SK-N-SH (cell line): ENCODE results near the gene ADCY1. TPM values are rescaled to one million over a fixed set of nuclear protein-coding genes. Genes with fewer than 3 reads are reported as not detected.

ENCODE experiments used
- CTCF ChIA-PET: fragments of 300-600, 350-600 bp; formaldehyde crosslinking; extraction: SDS; loops from one replicate; lab custom pipeline; 2021; lab: Yijun Ruan, JAX
- POLR2A ChIA-PET: fragments of 350-600 bp; sonication (Branson Sonifier 250); formaldehyde crosslinking; extraction: SDS; loops from one replicate; lab custom pipeline; 2020; ENCODE audit warnings: antibody characterized with exemption, inconsistent platforms; lab: Yijun Ruan, JAX
- DNase-seq: peaks from one replicate; pipeline ENCODE4 v3.0.0; 2012
- H2AFZ ChIP-seq: fragments of 200-600 bp; sonication (generic); 2 replicates; pipeline ENCODE4 v1.8.1; 2016; ENCODE audit warnings: antibody characterized with exemption, mild to moderate bottlenecking, low read depth
- H3F3A ChIP-seq: fragments of 200-600 bp; sonication (generic); replicated peaks from 2 replicates; pipeline ENCODE3; 2016; ENCODE audit warnings: antibody characterized with exemption, mild to moderate bottlenecking; ENCODE audit not compliant: insufficient read depth
- H3K27ac ChIP-seq, 2 experiments: fragments of 200-500 bp in 1 of 2; fragments of 200-600 bp in 1 of 2; sonication (Bioruptor generic) in 1 of 2; sonication (generic), shearing (Covaris generic) in 1 of 2; 2 replicates each; pipeline versions ENCODE4 v1.5.1 to v1.6.1; 2014 to 2016; ENCODE audit warnings: low read depth in 2 of 2, inconsistent platforms in 1 of 2, low read length in 1 of 2, mild to moderate bottlenecking in 1 of 2, mixed read lengths in 1 of 2
- H3K27me3 ChIP-seq: fragments of 200-600 bp; sonication (generic), shearing (Covaris generic); 2 replicates; pipeline ENCODE4 v1.6.1; 2016; ENCODE audit warnings: mixed run types; ENCODE audit not compliant: insufficient read depth
- H3K36me3 ChIP-seq, 2 experiments: fragments of 200-500 bp in 1 of 2; fragments of 200-600 bp in 1 of 2; sonication (Bioruptor generic) in 1 of 2; sonication (generic) in 1 of 2; replicated peaks in 1 of 2; 2 replicates each; pipeline versions ENCODE3 to v1.5.1; 2014 to 2016; ENCODE audit warnings: low read length in 1 of 2, mild to moderate bottlenecking in 1 of 2; ENCODE audit not compliant: insufficient read depth in 2 of 2, control insufficient read depth in 1 of 2
- H3K4me1 ChIP-seq, 2 experiments: fragments of 200-500 bp in 1 of 2; fragments of 200-600 bp in 1 of 2; sonication (Bioruptor generic) in 1 of 2; sonication (generic), shearing (Covaris generic) in 1 of 2; 2 replicates each; pipeline versions ENCODE4 v1.5.1 to v1.6.1; 2014 to 2016; ENCODE audit warnings: low read depth in 1 of 2, low read length in 1 of 2, mixed run types in 1 of 2; ENCODE audit not compliant: insufficient read depth in 2 of 2, control insufficient read depth in 1 of 2
- H3K4me2 ChIP-seq: fragments of 200-600 bp; sonication (generic), shearing (Covaris generic); 2 replicates; pipeline ENCODE4 v1.6.1; 2017; ENCODE audit warnings: mixed run types
- H3K4me3 ChIP-seq, 2 experiments: fragments of 200-500 bp in 1 of 2; fragments of 200-600 bp in 1 of 2; sonication (Bioruptor generic) in 1 of 2; sonication (generic), shearing (Covaris generic) in 1 of 2; 2 replicates each; pipeline versions ENCODE4 v1.5.1 to v1.8.1; 2014 to 2016; ENCODE audit warnings: low read depth in 2 of 2, inconsistent platforms in 1 of 2, low read length in 1 of 2, mild to moderate bottlenecking in 1 of 2, mixed read lengths in 1 of 2, moderate library complexity in 1 of 2
- H3K79me2 ChIP-seq: fragments of 200-600 bp; sonication (generic); 2 replicates; pipeline ENCODE4 v1.8.1; 2017; ENCODE audit warnings: mild to moderate bottlenecking; ENCODE audit not compliant: insufficient read depth
- H3K9ac ChIP-seq: fragments of 200-600 bp; sonication (generic); 2 replicates; pipeline ENCODE4 v1.6.1; 2017; ENCODE audit warnings: mixed run types
- H3K9me2 ChIP-seq: fragments of 200-600 bp; sonication (generic); 2 replicates; pipeline ENCODE4 v1.6.1; 2017; ENCODE audit warnings: mixed run types
- H3K9me3 ChIP-seq: fragments of 200-600 bp; sonication (generic); 2 replicates; pipeline ENCODE4 v1.6.1; 2017; ENCODE audit warnings: mixed run types, mild to moderate bottlenecking, moderate library complexity
- H4K20me1 ChIP-seq: fragments of 200-600 bp; sonication (generic); 2 replicates; pipeline ENCODE4 v1.6.1; 2017; ENCODE audit warnings: mild to moderate bottlenecking, mixed run types; ENCODE audit not compliant: insufficient read depth
- CHD2 ChIP-seq: fragments of 150-350 bp; IDR thresholded peaks from 2 replicates; pipeline ENCODE4 v1.6.1; 2018; ENCODE audit warnings: low read length; ENCODE audit not compliant: partially characterized antibody
- CTCF ChIP-seq: fragments of 200-600 bp; sonication (generic); IDR thresholded peaks from 2 replicates; pipeline ENCODE4 v1.6.1; 2017; ENCODE audit warnings: antibody characterized with exemption, mild to moderate bottlenecking, moderate library complexity
- GATA2 ChIP-seq: sonication (generic); formaldehyde crosslinking; IDR thresholded peaks from 2 replicates; pipeline ENCODE4 v1.5.0; 2020; ENCODE audit warnings: mild to moderate bottlenecking, missing genetic modification reagents
- JUND ChIP-seq: IDR thresholded peaks from 2 replicates; pipeline ENCODE4 v1.4.0; 2012
- MAX ChIP-seq: IDR thresholded peaks from 2 replicates; pipeline ENCODE4 v1.4.0; 2012; ENCODE audit warnings: low read depth
- MEF2A ChIP-seq: IDR thresholded peaks from 2 replicates; pipeline ENCODE4 v1.4.0; 2012; ENCODE audit warnings: low read depth, borderline replicate concordance
- PBX3 ChIP-seq: IDR thresholded peaks from 2 replicates; pipeline ENCODE4; 2012
- RAD21 ChIP-seq: IDR thresholded peaks from 2 replicates; pipeline ENCODE4 v1.6.1; 2012; ENCODE audit warnings: mild to moderate bottlenecking, low read length
- RCOR1 ChIP-seq: fragments of 150-350 bp; IDR thresholded peaks from 2 replicates; pipeline ENCODE4 v1.6.1; 2017; ENCODE audit warnings: antibody characterized with exemption, low read length
- RFX5 ChIP-seq: IDR thresholded peaks from 2 replicates; pipeline ENCODE4 v1.6.1; 2012; ENCODE audit warnings: mild to moderate bottlenecking, improper control_type of control experiment, low read length
- RXRA ChIP-seq: IDR thresholded peaks from 2 replicates; pipeline ENCODE4 v1.4.0; 2012; ENCODE audit warnings: low read depth, mild to moderate bottlenecking, borderline replicate concordance
- SIN3A ChIP-seq: IDR thresholded peaks from 2 replicates; pipeline ENCODE4 v1.6.1; 2012; ENCODE audit warnings: low read depth, mild to moderate bottlenecking, low read length, moderate library complexity, borderline replicate concordance
- SMC3 ChIP-seq: IDR thresholded peaks from 2 replicates; pipeline ENCODE4 v1.6.1; 2012; ENCODE audit warnings: low read depth, low read length, improper control_type of control experiment
- TAF1 ChIP-seq: IDR thresholded peaks from 2 replicates; pipeline ENCODE4 v1.6.1; 2012; ENCODE audit warnings: low read depth, mild to moderate bottlenecking, low read length, moderate library complexity, borderline replicate concordance
- YY1 ChIP-seq: IDR thresholded peaks from 2 replicates; pipeline ENCODE4 v1.4.0; 2012; ENCODE audit warnings: low read depth, mild to moderate bottlenecking
- ZBTB33 ChIP-seq: IDR thresholded peaks from 2 replicates; pipeline ENCODE4 v1.4.0; 2012; ENCODE audit warnings: low read depth, borderline replicate concordance
- WGBS: methylation state at CpG from one replicate; pipeline ENCODE4 v1.1.6; 2017; ENCODE audit warnings: low lambda C conversion rate; 5-methylcytosine and 5-hydroxymethylcytosine counted together
- polyA plus RNA-seq, 3 experiments: library from polyadenylated mRNA; depleted of rRNA; stranded (reverse); fragments of >200 nt; gene quantifications; 2 replicates each; pipeline ENCODE4 v1.2.3, GENCODE V29; 2012
- TF ChIP-seq, protein P1 (sequence below): fragments of 150-350 bp; IDR thresholded peaks from 2 replicates; pipeline ENCODE4 v1.6.1; 2016; ENCODE audit warnings: mild to moderate bottlenecking, low read depth, low read length
- TF ChIP-seq, protein P2 (sequence below): IDR thresholded peaks from 2 replicates; pipeline ENCODE4 v1.6.1; 2012; ENCODE audit warnings: mild to moderate bottlenecking, low read depth, low read length, moderate library complexity

Gene ADCY1
- polyA plus RNA-seq, 1 of the 3 experiments (the other 2 are of a cell fraction), result 0.16 TPM

GRCh38 chr7:45688382-45688781, 114.2 kb downstream of the ADCY1 start (continued):
- TF ChIP-seq PBX3 (no peak), SMC3 (no peak), GATA2 (no peak), SIN3A (no peak), RFX5 (no peak), RCOR1 (no peak)
- TF ChIP-seq, protein P1, sequence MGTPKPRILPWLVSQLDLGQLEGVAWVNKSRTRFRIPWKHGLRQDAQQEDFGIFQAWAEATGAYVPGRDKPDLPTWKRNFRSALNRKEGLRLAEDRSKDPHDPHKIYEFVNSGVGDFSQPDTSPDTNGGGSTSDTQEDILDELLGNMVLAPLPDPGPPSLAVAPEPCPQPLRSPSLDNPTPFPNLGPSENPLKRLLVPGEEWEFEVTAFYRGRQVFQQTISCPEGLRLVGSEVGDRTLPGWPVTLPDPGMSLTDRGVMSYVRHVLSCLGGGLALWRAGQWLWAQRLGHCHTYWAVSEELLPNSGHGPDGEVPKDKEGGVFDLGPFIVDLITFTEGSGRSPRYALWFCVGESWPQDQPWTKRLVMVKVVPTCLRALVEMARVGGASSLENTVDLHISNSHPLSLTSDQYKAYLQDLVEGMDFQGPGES, result no peak

- Histone ChIP-seq H3K79me2 (no peaks in the 10 kb centered on the region), H3K4me1 (peaks cover 4 to 8% of the 10 kb centered on the region in 2 experiments; a peak in 2 of 4 replicates), H3K27ac (no peak overlapping the region), H3K9me3 (0 out of 2 replicates have a peak, but pooled peaks cover 1% of the 10 kb centered on the region), H4K20me1 (no peaks in the 10 kb centered on the region), H3K27me3 (no peaks in the 10 kb centered on the region), H3K9me2 (no peaks in the 10 kb centered on the region), H3K4me2 (no peak overlapping the region), H3F3A (no peaks in the 10 kb centered on the region), H3K4me3 (no peak overlapping the region), H3K36me3 (peaks cover 0 to 12% of the 10 kb centered on the region in 2 experiments), H3K9ac (no peak overlapping the region), H2AFZ (0 out of 2 replicates have a peak overlapping the region, but pooled peaks have one; percentile 52)
- CTCF ChIA-PET, result no interaction called here
- no peak for DNase-seq
- WGBS, result 63% methylated on average over 10 of the region's 10 CpGs
- POLR2A ChIA-PET, result no interaction called here
- no peak for TF ChIP-seq ZBTB33
- no peak for TF ChIP-seq RAD21
- TF ChIP-seq, protein P1, result no peak
- no peak for TF ChIP-seq CHD2
- no peak for TF ChIP-seq YY1
- TF ChIP-seq, protein P2, sequence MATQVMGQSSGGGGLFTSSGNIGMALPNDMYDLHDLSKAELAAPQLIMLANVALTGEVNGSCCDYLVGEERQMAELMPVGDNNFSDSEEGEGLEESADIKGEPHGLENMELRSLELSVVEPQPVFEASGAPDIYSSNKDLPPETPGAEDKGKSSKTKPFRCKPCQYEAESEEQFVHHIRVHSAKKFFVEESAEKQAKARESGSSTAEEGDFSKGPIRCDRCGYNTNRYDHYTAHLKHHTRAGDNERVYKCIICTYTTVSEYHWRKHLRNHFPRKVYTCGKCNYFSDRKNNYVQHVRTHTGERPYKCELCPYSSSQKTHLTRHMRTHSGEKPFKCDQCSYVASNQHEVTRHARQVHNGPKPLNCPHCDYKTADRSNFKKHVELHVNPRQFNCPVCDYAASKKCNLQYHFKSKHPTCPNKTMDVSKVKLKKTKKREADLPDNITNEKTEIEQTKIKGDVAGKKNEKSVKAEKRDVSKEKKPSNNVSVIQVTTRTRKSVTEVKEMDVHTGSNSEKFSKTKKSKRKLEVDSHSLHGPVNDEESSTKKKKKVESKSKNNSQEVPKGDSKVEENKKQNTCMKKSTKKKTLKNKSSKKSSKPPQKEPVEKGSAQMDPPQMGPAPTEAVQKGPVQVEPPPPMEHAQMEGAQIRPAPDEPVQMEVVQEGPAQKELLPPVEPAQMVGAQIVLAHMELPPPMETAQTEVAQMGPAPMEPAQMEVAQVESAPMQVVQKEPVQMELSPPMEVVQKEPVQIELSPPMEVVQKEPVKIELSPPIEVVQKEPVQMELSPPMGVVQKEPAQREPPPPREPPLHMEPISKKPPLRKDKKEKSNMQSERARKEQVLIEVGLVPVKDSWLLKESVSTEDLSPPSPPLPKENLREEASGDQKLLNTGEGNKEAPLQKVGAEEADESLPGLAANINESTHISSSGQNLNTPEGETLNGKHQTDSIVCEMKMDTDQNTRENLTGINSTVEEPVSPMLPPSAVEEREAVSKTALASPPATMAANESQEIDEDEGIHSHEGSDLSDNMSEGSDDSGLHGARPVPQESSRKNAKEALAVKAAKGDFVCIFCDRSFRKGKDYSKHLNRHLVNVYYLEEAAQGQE, result no peak
- no peak; the same call in 1 of the 2 replicates for TF ChIP-seq JUND
- no peak for TF ChIP-seq RFX5
- TF ChIP-seq TAF1, result no peak
- no peak for TF ChIP-seq GATA2
- no peak for TF ChIP-seq MEF2A
- TF ChIP-seq CTCF, result no peak
- no peak for TF ChIP-seq RXRA
- TF ChIP-seq SMC3, result no peak
- 0 out of 2 replicates have a peak, but pooled peaks have one; percentile 15 for TF ChIP-seq MAX
These were observed 115.0 kb downstream of the ADCY1 start for GRCh38 chr7:45689011-45689796.
